H1 (cell line): ENCODE results near the gene PDE6B. TPM values are rescaled to one million over a fixed set of nuclear protein-coding genes. Genes with fewer than 3 reads are reported as not detected.

ENCODE experiments used
- ATF3 ChIP-seq: IDR thresholded peaks from 2 replicates; pipeline ENCODE4 v1.6.1; 2011; ENCODE audit warnings: low read depth, mild to moderate bottlenecking, low read length; ENCODE audit not compliant: insufficient read depth
- EGR1 ChIP-seq: IDR thresholded peaks from 2 replicates; pipeline ENCODE4 v1.6.1; 2011; ENCODE audit warnings: low read depth, low read length, borderline replicate concordance
- NANOG ChIP-seq: IDR thresholded peaks from 2 replicates; pipeline ENCODE4 v1.6.1; 2011; ENCODE audit warnings: low read length, low read depth, mild to moderate bottlenecking, inconsistent platforms; ENCODE audit not compliant: insufficient read depth, poor library complexity, severe bottlenecking
- TAF7 ChIP-seq: optimal IDR thresholded peaks from 2 replicates; pipeline ENCODE3; 2011; ENCODE audit warnings: low read depth, mild to moderate bottlenecking, inconsistent platforms, low read length, moderate library complexity, borderline replicate concordance
- polyA plus RNA-seq, 7 experiments: library from polyadenylated mRNA; depleted of rRNA in 3 of 7; stranded (reverse) in 5 of 7; unstranded in 2 of 7; fragments of >200 nt in 5 of 7; fragments of 200-250 nt in 2 of 7; gene quantifications; 1 replicate in 5 of 7; 2 replicates in 1 of 7; 4 replicates in 1 of 7; pipeline versions ENCODE4 v1.2.1 to v1.2.3, GENCODE V29; 2011 to 2013; ENCODE audit warnings: missing spikeins in 2 of 7, mixed read lengths in 2 of 7
- total RNA-seq: library from RNA; stranded (reverse); fragmentation: NEBNext Ultra II Directional; extraction: Animal tissue kit (Norgen Biotek cat#: 25700); gene quantifications from 2 replicates; pipeline ENCODE4 v1.2.1, GENCODE V29; 2021

The PDE6B gene
- total and polyA plus RNA-seq, 2 of the 8 experiments (the other 6 are each of a cell fraction or from before 2014, with no cell fraction given) = 4.1 to 8.4 TPM

- no peak for TF ChIP-seq TAF7
- no peak for TF ChIP-seq NANOG
- no peak for TF ChIP-seq ATF3
- peak; percentile 67 for TF ChIP-seq EGR1
- TF ChIP-seq, all 59 proteins: peak for 4
Measured at GRCh38 chr4:576245-576821, 49.0 kb upstream of the PDE6B start, which contains the start of gene TMEM271 (continued).
